ENCODE measurements around the gene STIMATE. TPM values are rescaled to one million over a fixed set of nuclear protein-coding genes. Genes with fewer than 3 reads are reported as not detected.

Gene STIMATE
- total RNA-seq, 2 donors from 2014 or later = 45.2 to 75.1 TPM

GRCh38 chr3:52894756-52895155 is 2.6 kb downstream of the STIMATE start:
- Histone ChIP-seq H3K27me3 (replicated peaks; ENCODE audit: insufficient read depth) (no peaks in the 10 kb centered on the region), H3K9me3 (no peaks in the 10 kb centered on the region), H3K27ac (peak overlapping the region; percentile 87 to 92), H3K4me3 (no peak overlapping the region), H3K36me3 (no peaks in the 10 kb centered on the region), H3K4me1 (ENCODE audit: control insufficient read depth in 1 of 2, low read depth in 2 of 2) (peaks cover 69 to 72% of the 10 kb centered on the region in 2 donors)
- ATAC-seq (ENCODE audit: insufficient number of reproducible peaks, low FRiP score, low read depth) = no peak
- TF ChIP-seq CTCF (IDR thresholded peaks at IDR 0.05) = no peak
- DNase-seq (ENCODE audit: low spot score) = no peak

- no peak for DNase-seq (ENCODE audit: low spot score)
- no peaks in the 10 kb centered on the region for H3K36me3 ChIP-seq
- TF ChIP-seq CTCF (IDR thresholded peaks at IDR 0.05) = no peak
- H3K9me3 ChIP-seq = no peaks in the 10 kb centered on the region
- ATAC-seq (ENCODE audit: insufficient number of reproducible peaks, low FRiP score, low read depth) = no peak
- peak overlapping the region; percentile 87 to 92 for H3K27ac ChIP-seq
- no peaks in the 10 kb centered on the region for H3K27me3 ChIP-seq (replicated peaks; ENCODE audit: insufficient read depth)
- peak overlapping the region; percentile 64 for H3K4me3 ChIP-seq
- peaks cover 69 to 74% of the 10 kb centered on the region in 2 donors for H3K4me1 ChIP-seq (ENCODE audit: control insufficient read depth in 1 of 2, low read depth in 2 of 2)
Observed at GRCh38 chr3:52893723-52894122, 3.6 kb downstream of the STIMATE start.

- no peak for DNase-seq (ENCODE audit: low spot score)
- peak overlapping the region; percentile 64 for H3K4me3 ChIP-seq
- no peaks in the 10 kb centered on the region for H3K36me3 ChIP-seq
- no peaks in the 10 kb centered on the region for H3K27me3 ChIP-seq (replicated peaks; ENCODE audit: insufficient read depth)
- TF ChIP-seq CTCF (IDR thresholded peaks at IDR 0.05) = no peak
- H3K27ac ChIP-seq = peak overlapping the region; percentile 87 to 92
- no peak for ATAC-seq (ENCODE audit: insufficient number of reproducible peaks, low FRiP score, low read depth)
- H3K9me3 ChIP-seq = no peaks in the 10 kb centered on the region
- H3K4me1 ChIP-seq (ENCODE audit: control insufficient read depth in 1 of 2, low read depth in 2 of 2) = peaks cover 66 to 70% of the 10 kb centered on the region in 2 donors
Observed at GRCh38 chr3:52892625-52893311, 4.6 kb downstream of the STIMATE start.

- Histone ChIP-seq H3K4me3 (peak overlapping the region; percentile 64), H3K4me1 (ENCODE audit: control insufficient read depth in 1 of 2, low read depth in 2 of 2) (peaks cover 65 to 72% of the 10 kb centered on the region in 2 donors)
- no peak for ATAC-seq (ENCODE audit: insufficient number of reproducible peaks, low FRiP score, low read depth)
Observed at GRCh38 chr3:52892290-52892624, 5.1 kb downstream of the STIMATE start.

GRCh38 chr3:52891615-52892081 is 5.7 kb downstream of the STIMATE start:
- ATAC-seq (ENCODE audit: insufficient number of reproducible peaks, low FRiP score, low read depth) (no peak), DNase-seq (ENCODE audit: low spot score) (no peak)
- Histone ChIP-seq H3K27ac (peak overlapping the region; percentile 87 to 92), H3K4me3 (peak overlapping the region; percentile 64), H3K9me3 (no peaks in the 10 kb centered on the region), H3K4me1 (ENCODE audit: control insufficient read depth in 1 of 2, low read depth in 2 of 2) (peaks cover 65 to 78% of the 10 kb centered on the region in 2 donors), H3K27me3 (replicated peaks; ENCODE audit: insufficient read depth) (no peaks in the 10 kb centered on the region), H3K36me3 (no peaks in the 10 kb centered on the region)
- TF ChIP-seq CTCF (IDR thresholded peaks at IDR 0.05) = no peak

More at GRCh38 chr3:52892290-52892624, 5.1 kb downstream of the STIMATE start:
- H3K27me3 ChIP-seq (replicated peaks; ENCODE audit: insufficient read depth) = no peaks in the 10 kb centered on the region
- no peaks in the 10 kb centered on the region for H3K36me3 ChIP-seq
- H3K9me3 ChIP-seq = no peaks in the 10 kb centered on the region
- peak overlapping the region; percentile 87 to 92 for H3K27ac ChIP-seq
- no peak for DNase-seq (ENCODE audit: low spot score)
- TF ChIP-seq CTCF (IDR thresholded peaks at IDR 0.05) = no peak

Measured in thoracic aorta (tissue), 2 donors.